Duodenal mucosa (tissue), 2 donors: ENCODE measurements around the gene FAM98C.

Source experiments
- H3K27ac ChIP-seq: one replicate; pipeline ENCODE4 v1.7.0; 2013; ENCODE audit warnings: low read depth, low read length
- H3K27me3 ChIP-seq, 2 donors: one replicate each; pipeline ENCODE4 v1.7.0; 2013; ENCODE audit warnings: low read length in 2 of 2, control low read depth in 1 of 2; ENCODE audit not compliant: insufficient read depth in 2 of 2, control insufficient read depth in 1 of 2
- H3K36me3 ChIP-seq, 2 donors: one replicate each; pipeline ENCODE4 v1.7.0; 2013; ENCODE audit warnings: low read length in 2 of 2, control low read depth in 1 of 2; ENCODE audit not compliant: insufficient read depth in 2 of 2, control insufficient read depth in 1 of 2
- H3K4me1 ChIP-seq, 2 donors: one replicate each; pipeline ENCODE4 v1.7.0; 2013; ENCODE audit warnings: low read length in 2 of 2, control low read depth in 1 of 2; ENCODE audit not compliant: insufficient read depth in 2 of 2, control insufficient read depth in 1 of 2
- H3K4me3 ChIP-seq, 2 donors: one replicate each; pipeline ENCODE4 v1.7.0; 2013; ENCODE audit warnings: low read length in 2 of 2, low read depth in 1 of 2
- H3K9ac ChIP-seq, 2 donors: one replicate each; pipeline ENCODE4 v1.7.0; 2013; ENCODE audit warnings: low read length in 2 of 2, low read depth in 1 of 2
- H3K9me3 ChIP-seq, 2 donors: one replicate each; pipeline ENCODE4 v1.7.0; 2013; ENCODE audit warnings: low read length in 2 of 2, control low read depth in 1 of 2; ENCODE audit not compliant: control insufficient read depth in 1 of 2

FAM98C gene

GRCh38 chr19:38437295-38437694 lies 34.4 kb downstream of the FAM98C start:
- Histone ChIP-seq H3K27me3 (peaks cover 4 to 16% of the 10 kb centered on the region in 2 donors), H3K4me3 (no peak overlapping the region), H3K27ac (no peak overlapping the region), H3K36me3 (no peaks in the 10 kb centered on the region), H3K9me3 (no peaks in the 10 kb centered on the region), H3K9ac (no peak overlapping the region), H3K4me1 (no peaks in the 10 kb centered on the region)

- no peaks in the 10 kb centered on the region for H3K4me1 ChIP-seq
Measured at GRCh38 chr19:38437917-38438316, 35.0 kb downstream of the FAM98C start.

GRCh38 chr19:38440592-38440991 lies 37.7 kb downstream of the FAM98C start:
- H3K4me1 ChIP-seq = no peaks in the 10 kb centered on the region

More at GRCh38 chr19:38437917-38438316, 35.0 kb downstream of the FAM98C start:
- H3K36me3 ChIP-seq = no peaks in the 10 kb centered on the region
- no peak overlapping the region for H3K4me3 ChIP-seq
- peaks cover 4 to 16% of the 10 kb centered on the region in 2 donors for H3K27me3 ChIP-seq
- no peak overlapping the region for H3K27ac ChIP-seq
- no peak overlapping the region for H3K9ac ChIP-seq
- no peaks in the 10 kb centered on the region for H3K9me3 ChIP-seq

GRCh38 chr19:38441657-38442348 lies 38.9 kb downstream of the FAM98C start:
- H3K9me3 ChIP-seq = no peaks in the 10 kb centered on the region
- H3K27ac ChIP-seq = no peak overlapping the region
- no peaks in the 10 kb centered on the region for H3K4me1 ChIP-seq
- H3K27me3 ChIP-seq = no peaks in the 10 kb centered on the region
- no peak overlapping the region for H3K4me3 ChIP-seq
- no peak overlapping the region for H3K9ac ChIP-seq
- H3K36me3 ChIP-seq = no peaks in the 10 kb centered on the region

More at GRCh38 chr19:38440592-38440991, 37.7 kb downstream of the FAM98C start:
- H3K27me3 ChIP-seq = no peaks in the 10 kb centered on the region
- no peak overlapping the region for H3K9ac ChIP-seq
- H3K9me3 ChIP-seq = no peaks in the 10 kb centered on the region
- H3K36me3 ChIP-seq = no peaks in the 10 kb centered on the region
- no peak overlapping the region for H3K27ac ChIP-seq
- no peak overlapping the region for H3K4me3 ChIP-seq

- Histone ChIP-seq H3K27ac (no peak overlapping the region), H3K27me3 (no peaks in the 10 kb centered on the region), H3K9ac (no peak overlapping the region), H3K36me3 (no peaks in the 10 kb centered on the region), H3K4me1 (no peaks in the 10 kb centered on the region), H3K4me3 (no peak overlapping the region), H3K9me3 (no peaks in the 10 kb centered on the region)
Measured at GRCh38 chr19:38442736-38443135, 39.8 kb downstream of the FAM98C start.

- Histone ChIP-seq H3K4me3 (no peak overlapping the region), H3K9me3 (no peaks in the 10 kb centered on the region), H3K36me3 (no peaks in the 10 kb centered on the region), H3K27ac (no peak overlapping the region), H3K9ac (no peak overlapping the region), H3K27me3 (no peaks in the 10 kb centered on the region), H3K4me1 (no peaks in the 10 kb centered on the region)
Measured at GRCh38 chr19:38443458-38443999, 40.6 kb downstream of the FAM98C start.

- Histone ChIP-seq H3K9me3 (no peaks in the 10 kb centered on the region), H3K9ac (no peak overlapping the region), H3K27me3 (no peaks in the 10 kb centered on the region)
Measured at GRCh38 chr19:38444026-38444425, 41.1 kb downstream of the FAM98C start.

GRCh38 chr19:38445362-38445761 lies 42.5 kb downstream of the FAM98C start:
- H3K4me1 ChIP-seq = no peaks in the 10 kb centered on the region
- H3K27me3 ChIP-seq = no peaks in the 10 kb centered on the region
- no peaks in the 10 kb centered on the region for H3K9me3 ChIP-seq
- no peak overlapping the region for H3K4me3 ChIP-seq
- H3K36me3 ChIP-seq = no peaks in the 10 kb centered on the region
- H3K9ac ChIP-seq = no peak overlapping the region
- no peak overlapping the region for H3K27ac ChIP-seq

More at GRCh38 chr19:38444026-38444425, 41.1 kb downstream of the FAM98C start:
- no peak overlapping the region for H3K27ac ChIP-seq
- H3K4me1 ChIP-seq = no peaks in the 10 kb centered on the region
- no peaks in the 10 kb centered on the region for H3K36me3 ChIP-seq
- H3K4me3 ChIP-seq = no peak overlapping the region

GRCh38 chr19:38448225-38448624 lies 45.3 kb downstream of the FAM98C start:
- H3K4me1 ChIP-seq = no peaks in the 10 kb centered on the region
- H3K9ac ChIP-seq = no peak overlapping the region
- H3K4me3 ChIP-seq = no peak overlapping the region
- no peaks in the 10 kb centered on the region for H3K36me3 ChIP-seq
- H3K9me3 ChIP-seq = no peaks in the 10 kb centered on the region
- H3K27me3 ChIP-seq = no peaks in the 10 kb centered on the region
- H3K27ac ChIP-seq = no peak overlapping the region

- Histone ChIP-seq H3K27ac (no peak overlapping the region), H3K9ac (no peak overlapping the region), H3K36me3 (no peaks in the 10 kb centered on the region), H3K4me3 (no peak overlapping the region), H3K4me1 (no peaks in the 10 kb centered on the region), H3K27me3 (no peaks in the 10 kb centered on the region), H3K9me3 (no peaks in the 10 kb centered on the region)
Measured at GRCh38 chr19:38449518-38449917, 46.6 kb downstream of the FAM98C start.
